HT1080 (cell line): Measurements from ENCODE around the gene CENPP. TPM values are rescaled to one million over a fixed set of nuclear protein-coding genes. Genes with fewer than 3 reads are reported as not detected.
"Not testable (repeated sequence)": the region's sequence is repeated elsewhere in the genome, so short reads cannot be mapped to it uniquely, and the experiment has no call there.

Experiments
- DNase-seq: peaks from one replicate; pipeline ENCODE4 v3.0.0-alpha.2; 2015; ENCODE audit warnings: low read depth
- total RNA-seq: library from RNA; depleted of rRNA; stranded (reverse); fragments of >200 nt; shearing (Covaris generic); gene quantifications from 2 replicates; pipeline ENCODE4 v1.2.3, GENCODE V29; 2014

The CENPP gene
- total RNA-seq, 1 experiment from 2014 or later = 16.0 TPM

- DNase-seq = no peak
Observed at GRCh38 chr9:92530893-92531292, 205.1 kb downstream of the CENPP start.

GRCh38 chr9:92534204-92534603 is 208.5 kb downstream of the CENPP start:
- DNase-seq = no peak

- DNase-seq = no peak
Observed at GRCh38 chr9:92534674-92535073, 208.9 kb downstream of the CENPP start.

GRCh38 chr9:92535940-92536850 is 210.4 kb downstream of the CENPP start, which contains the start of gene ECM2:
ECM2 (minus strand) TSS chr9:92535990; CDS start chr9:92522866, 13,124 bp downstream.
- DNase-seq = no peak

GRCh38 chr9:92538541-92538940 is 212.8 kb downstream of the CENPP start:
- DNase-seq = peak; percentile 4

- no peak for DNase-seq
Observed at GRCh38 chr9:92543972-92544371, 218.2 kb downstream of the CENPP start.

GRCh38 chr9:92545002-92545510 is 219.3 kb downstream of the CENPP start:
- no peak for DNase-seq

- DNase-seq = no peak
Observed at GRCh38 chr9:92547356-92547755, 221.6 kb downstream of the CENPP start.

GRCh38 chr9:92550765-92551164 is 225.0 kb downstream of the CENPP start:
- DNase-seq = no peak

- peak; percentile 3 for DNase-seq
Observed at GRCh38 chr9:92558612-92559374, 233.0 kb downstream of the CENPP start.

GRCh38 chr9:92561374-92562330 is 235.9 kb downstream of the CENPP start:
- DNase-seq = no peak

GRCh38 chr9:92562461-92562967 is 236.8 kb downstream of the CENPP start:
- no peak for DNase-seq

- no peak for DNase-seq
Observed at GRCh38 chr9:92563116-92564100, 237.7 kb downstream of the CENPP start.

GRCh38 chr9:92564504-92564903 is 238.8 kb downstream of the CENPP start:
- peak; percentile 26 for DNase-seq

GRCh38 chr9:92564982-92565381 is 239.2 kb downstream of the CENPP start:
- no peak for DNase-seq

GRCh38 chr9:92571871-92572270 is 246.1 kb downstream of the CENPP start:
- DNase-seq = not testable (repeated sequence)

GRCh38 chr9:92573612-92574011 is 247.9 kb downstream of the CENPP start:
- not testable (repeated sequence) for DNase-seq

GRCh38 chr9:92576175-92576574 is 250.4 kb downstream of the CENPP start:
- no peak for DNase-seq

GRCh38 chr9:92589923-92590322 is 264.2 kb downstream of the CENPP start:
- no peak for DNase-seq
